ENCODE data around the gene TOR1B.

- TF ChIP-seq TEAD4 (IDR thresholded peaks at IDR 0.05; ENCODE audit: borderline replicate concordance, insufficient read depth) (no peak), FOXM1 (IDR thresholded peaks at IDR 0.05; ENCODE audit: low read depth) (no peak), USF1 (IDR thresholded peaks at IDR 0.05; ENCODE audit: borderline replicate concordance, low read depth) (no peak), RXRA (IDR thresholded peaks at IDR 0.05; ENCODE audit: borderline replicate concordance, low read depth) (no peak), GATA2 (CRISPR knock-in tag; IDR thresholded peaks at IDR 0.05) (no peak)
Measured at GRCh38 chr9:129785866-129786265, 17.1 kb upstream of the TOR1B start.
